ENCODE data around the gene TNP1. TPM values are rescaled to one million over a fixed set of nuclear protein-coding genes. Genes with fewer than 3 reads are reported as not detected.

The TNP1 gene
- total and polyA plus RNA-seq, 3 donors from 2014 or later, result 2,101 to 8,033 (median 6,608) TPM

GRCh38 chr2:216860426-216861137 lies 718 bp upstream of the TNP1 start:
- no peak for DNase-seq
- no peaks in the 10 kb centered on the region for H3K36me3 ChIP-seq (ENCODE audit: low read depth, missing control alignments)
- intact Hi-C loops (cut with DNase I; ENCODE audit: low total_unique reads), result no loop called here
- no peaks in the 10 kb centered on the region for H3K27me3 ChIP-seq
- no peak overlapping the region for H3K4me3 ChIP-seq
- peaks cover 15% of the 10 kb centered on the region for H3K4me1 ChIP-seq
- 86 to 98% methylated on average over 2 of the region's 2 CpGs for WGBS, 2 donors
- TF ChIP-seq CTCF (IDR thresholded peaks at IDR 0.05), result no peak
- no peak for TF ChIP-seq POLR2A (IDR thresholded peaks at IDR 0.05)
- H3K27ac ChIP-seq, result no peak overlapping the region
- no peaks in the 10 kb centered on the region for H3K9me3 ChIP-seq

GRCh38 chr2:216858312-216858711 lies 1.6 kb downstream of the TNP1 start:
- H3K27ac ChIP-seq, result no peak overlapping the region
- intact Hi-C loops (cut with DNase I; ENCODE audit: low total_unique reads), result no loop called here
- no peak for DNase-seq
- H3K36me3 ChIP-seq (ENCODE audit: low read depth, missing control alignments), result no peaks in the 10 kb centered on the region
- no peaks in the 10 kb centered on the region for H3K27me3 ChIP-seq
- no peaks in the 10 kb centered on the region for H3K9me3 ChIP-seq
- H3K4me3 ChIP-seq, result no peak overlapping the region
- H3K4me1 ChIP-seq, result peaks cover 21% of the 10 kb centered on the region
- 57 to 68% methylated on average over 3 of the region's 3 CpGs for WGBS, 2 donors
- TF ChIP-seq CTCF (IDR thresholded peaks at IDR 0.05), result no peak
- no peak for TF ChIP-seq POLR2A (IDR thresholded peaks at IDR 0.05)

GRCh38 chr2:216857131-216857550 lies 2.7 kb downstream of the TNP1 start:
- intact Hi-C loops (cut with DNase I; ENCODE audit: low total_unique reads), result no loop called here
- Histone ChIP-seq H3K27ac (no peak overlapping the region), H3K4me3 (no peak overlapping the region), H3K9me3 (no peaks in the 10 kb centered on the region), H3K36me3 (ENCODE audit: low read depth, missing control alignments) (no peaks in the 10 kb centered on the region), H3K27me3 (no peaks in the 10 kb centered on the region), H3K4me1 (peaks cover 21% of the 10 kb centered on the region)
- WGBS, 2 donors, result 81 to 82% methylated on average over 3 of the region's 3 CpGs
- no peak for DNase-seq
- TF ChIP-seq POLR2A (IDR thresholded peaks at IDR 0.05) (no peak), CTCF (IDR thresholded peaks at IDR 0.05) (no peak)

GRCh38 chr2:216856406-216857065 lies 3.3 kb downstream of the TNP1 start:
- H3K4me1 ChIP-seq, result peaks cover 22% of the 10 kb centered on the region
- 47 to 80% methylated on average over 5 of the region's 5 CpGs for WGBS, 2 donors

More at GRCh38 chr2:216856406-216857065, 3.3 kb downstream of the TNP1 start:
- Histone ChIP-seq H3K27me3 (no peaks in the 10 kb centered on the region), H3K4me3 (no peak overlapping the region), H3K27ac (peak overlapping the region in 1 of 2 donors; percentile 11), H3K9me3 (no peaks in the 10 kb centered on the region), H3K36me3 (ENCODE audit: low read depth, missing control alignments) (no peaks in the 10 kb centered on the region)
- TF ChIP-seq POLR2A (IDR thresholded peaks at IDR 0.05), result no peak
- no peak for TF ChIP-seq CTCF (IDR thresholded peaks at IDR 0.05)
- intact Hi-C loops (cut with DNase I; ENCODE audit: low total_unique reads), result no loop called here
- no peak for DNase-seq

Data from testis (tissue), 3 donors.